ENCODE measurements around the gene SIK3. TPM values are rescaled to one million over a fixed set of nuclear protein-coding genes. Genes with fewer than 3 reads are reported as not detected.
"Not testable (repeated sequence)": the region's sequence is repeated elsewhere in the genome, so short reads cannot be mapped to it uniquely, and the experiment has no call there.

SIK3 gene
- total RNA-seq, 1 experiment from 2014 or later, result 34.4 TPM

GRCh38 chr11:117121176-117121575 lies 22.9 kb upstream of the SIK3 start:
- Mint-ChIP-seq H3K4me3 (no peak overlapping the region), H3K9me3 (no peaks in the 10 kb centered on the region), H3K4me1 (no peaks in the 10 kb centered on the region), H3K36me3 (no peaks in the 10 kb centered on the region), H3K27me3 (ENCODE audit: low read depth) (no peaks in the 10 kb centered on the region; the same call in 1 of the 2 replicates), H3K27ac (no peak overlapping the region)
- CTCF ChIA-PET, result interaction anchor here (0.7 kb wide), 1 partner anchor 101 kb away, joined by 3 read pairs; no protein-coding TSS in a partner anchor
- POLR2A ChIA-PET, result no interaction called here
- ATAC-seq (no peak), DNase-seq (ENCODE audit: low spot score) (no peak)
- TF ChIP-seq E2F5 (CRISPR knock-in tag; IDR thresholded peaks at IDR 0.05), result no peak
- TF ChIP-seq NR1H2 (CRISPR knock-in tag; IDR thresholded peaks at IDR 0.05), result no peak
- no peak for TF ChIP-seq IRF2 (CRISPR knock-in tag; IDR thresholded peaks at IDR 0.05; ENCODE audit: borderline replicate concordance, low read depth)

DNA sequence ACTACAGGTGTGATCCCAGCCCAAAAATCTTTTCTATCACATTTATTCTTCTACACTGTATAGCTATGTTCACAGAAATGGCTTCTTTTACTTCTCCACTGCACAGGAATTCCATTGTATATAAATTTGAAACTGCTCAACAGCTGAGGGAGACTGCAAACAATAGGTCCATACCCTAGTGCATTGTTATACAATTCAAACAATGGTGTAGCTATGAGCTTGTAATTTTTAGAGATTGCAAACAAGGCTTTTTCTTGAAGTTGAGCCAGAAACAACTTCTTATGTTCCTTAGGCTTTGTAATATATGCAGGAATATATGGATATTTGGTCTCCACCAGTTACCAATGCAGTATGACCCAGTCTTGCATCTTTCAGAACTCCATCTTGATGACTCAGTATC lies 19.5 kb upstream of the SIK3 start:
- no peak for ATAC-seq
- DNase-seq (ENCODE audit: low spot score), result no peak
- no peak for TF ChIP-seq SMAD3 (CRISPR knock-in tag; IDR thresholded peaks at IDR 0.05; ENCODE audit: borderline replicate concordance)
- no peak for TF ChIP-seq E2F5 (CRISPR knock-in tag; IDR thresholded peaks at IDR 0.05)
- no peak for TF ChIP-seq PRRX2 (CRISPR knock-in tag; IDR thresholded peaks at IDR 0.05)
- TF ChIP-seq MAX (CRISPR knock-in tag; IDR thresholded peaks at IDR 0.05), result no peak
- no peak for TF ChIP-seq ESRRA (CRISPR knock-in tag; IDR thresholded peaks at IDR 0.05; ENCODE audit: borderline replicate concordance)
- TF ChIP-seq IRF1 (CRISPR knock-in tag; IDR thresholded peaks at IDR 0.05), result no peak
- TF ChIP-seq JUN (CRISPR knock-in tag; IDR thresholded peaks at IDR 0.05), result no peak
- no peak for TF ChIP-seq ZNF317 (CRISPR knock-in tag; IDR thresholded peaks at IDR 0.05; ENCODE audit: borderline replicate concordance, low read depth)
- TF ChIP-seq USF2 (CRISPR knock-in tag; IDR thresholded peaks at IDR 0.05), result no peak
- TF ChIP-seq, protein P1, sequence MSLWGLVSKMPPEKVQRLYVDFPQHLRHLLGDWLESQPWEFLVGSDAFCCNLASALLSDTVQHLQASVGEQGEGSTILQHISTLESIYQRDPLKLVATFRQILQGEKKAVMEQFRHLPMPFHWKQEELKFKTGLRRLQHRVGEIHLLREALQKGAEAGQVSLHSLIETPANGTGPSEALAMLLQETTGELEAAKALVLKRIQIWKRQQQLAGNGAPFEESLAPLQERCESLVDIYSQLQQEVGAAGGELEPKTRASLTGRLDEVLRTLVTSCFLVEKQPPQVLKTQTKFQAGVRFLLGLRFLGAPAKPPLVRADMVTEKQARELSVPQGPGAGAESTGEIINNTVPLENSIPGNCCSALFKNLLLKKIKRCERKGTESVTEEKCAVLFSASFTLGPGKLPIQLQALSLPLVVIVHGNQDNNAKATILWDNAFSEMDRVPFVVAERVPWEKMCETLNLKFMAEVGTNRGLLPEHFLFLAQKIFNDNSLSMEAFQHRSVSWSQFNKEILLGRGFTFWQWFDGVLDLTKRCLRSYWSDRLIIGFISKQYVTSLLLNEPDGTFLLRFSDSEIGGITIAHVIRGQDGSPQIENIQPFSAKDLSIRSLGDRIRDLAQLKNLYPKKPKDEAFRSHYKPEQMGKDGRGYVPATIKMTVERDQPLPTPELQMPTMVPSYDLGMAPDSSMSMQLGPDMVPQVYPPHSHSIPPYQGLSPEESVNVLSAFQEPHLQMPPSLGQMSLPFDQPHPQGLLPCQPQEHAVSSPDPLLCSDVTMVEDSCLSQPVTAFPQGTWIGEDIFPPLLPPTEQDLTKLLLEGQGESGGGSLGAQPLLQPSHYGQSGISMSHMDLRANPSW (CRISPR knock-in tag; conservative IDR thresholded peaks at IDR 0.05; ENCODE audit: low read depth), result no peak
- no peak for TF ChIP-seq NFE2L1 (CRISPR knock-in tag; IDR thresholded peaks at IDR 0.05)
- no peak for TF ChIP-seq SMAD4 (CRISPR knock-in tag; IDR thresholded peaks at IDR 0.05)
- no peak for TF ChIP-seq SOX15 (CRISPR knock-in tag; IDR thresholded peaks at IDR 0.05)
- TF ChIP-seq TP53 (CRISPR knock-in tag; IDR thresholded peaks at IDR 0.05), result no peak
- Mint-ChIP-seq H3K27ac (no peak overlapping the region), H3K36me3 (no peaks in the 10 kb centered on the region), H3K4me1 (no peaks in the 10 kb centered on the region), H3K4me3 (no peak overlapping the region), H3K27me3 (ENCODE audit: low read depth) (no peaks in the 10 kb centered on the region; the same call in 1 of the 2 replicates), H3K9me3 (no peaks in the 10 kb centered on the region)
- ChIA-PET CTCF (interaction anchor here (0.7 to 1.2 kb wide), 2 partner anchors 12 to 177 kb away, joined by 3 read pairs; no protein-coding TSS in a partner anchor), POLR2A (no interaction called here)

- DNase-seq (ENCODE audit: low spot score); H3K9me3 Mint-ChIP-seq; H3K4me3 Mint-ChIP-seq: not testable (repeated sequence)
These were observed 14.7 kb upstream of the SIK3 start for GRCh38 chr11:117112939-117113338.

GRCh38 chr11:117112497-117112896 lies 14.3 kb upstream of the SIK3 start:
- ATAC-seq; H3K27me3 Mint-ChIP-seq (ENCODE audit: low read depth); H3K4me3 Mint-ChIP-seq; H3K9me3 Mint-ChIP-seq; DNase-seq (ENCODE audit: low spot score); POLR2A ChIA-PET; H3K27ac Mint-ChIP-seq; H3K36me3 Mint-ChIP-seq; H3K4me1 Mint-ChIP-seq: not testable (repeated sequence)
- CTCF ChIA-PET, result interaction anchor here (1.2 kb wide), 1 partner anchor 321 kb away, joined by 3 read pairs; the partner anchor contains the start of gene APOA5

More at GRCh38 chr11:117112939-117113338, 14.7 kb upstream of the SIK3 start:
- ATAC-seq; H3K36me3 Mint-ChIP-seq; H3K27ac Mint-ChIP-seq; CTCF ChIA-PET; POLR2A ChIA-PET; H3K4me1 Mint-ChIP-seq; H3K27me3 Mint-ChIP-seq (ENCODE audit: low read depth): not testable (repeated sequence)

Measured in WTC11 (cell line).